ENCODE measurements around the gene DNAAF1.
"Not testable (repeated sequence)": the region's sequence is repeated elsewhere in the genome, so short reads cannot be mapped to it uniquely, and the experiment has no call there.

The DNAAF1 gene

DNA sequence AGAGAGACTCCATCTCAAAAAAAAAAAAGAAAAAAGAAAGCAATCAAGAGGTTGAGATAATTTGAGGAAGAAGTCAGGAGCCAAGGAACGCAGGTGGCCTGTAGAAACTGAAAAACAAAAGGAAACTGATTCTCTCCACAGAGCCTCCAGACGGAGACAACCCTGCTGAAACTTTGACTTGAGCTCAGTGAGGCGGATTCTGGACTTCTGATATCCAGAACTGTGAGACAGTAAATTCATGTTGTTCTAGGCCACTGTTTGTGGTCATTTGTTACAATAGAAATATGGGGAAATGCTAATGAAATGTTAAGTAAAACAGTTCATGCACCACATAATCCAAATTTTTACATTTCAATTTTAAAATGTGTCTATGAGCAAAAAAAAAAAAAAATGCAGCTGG is 33.6 kb upstream of the DNAAF1 start:
- Histone ChIP-seq H3K9me3 (ENCODE audit: insufficient read depth, low read depth, low read length) (no peaks in the 10 kb centered on the region), H3K9ac (ENCODE audit: low read depth, low read length) (no peak overlapping the region), H3K4me3 (ENCODE audit: low read length) (no peak overlapping the region), H3K27me3 (ENCODE audit: insufficient read depth, low read length) (no peaks in the 10 kb centered on the region), H3K27ac (ENCODE audit: low read length) (no peak overlapping the region), H3K36me3 (ENCODE audit: insufficient read depth, low read depth, low read length) (no peaks in the 10 kb centered on the region), H3K4me1 (ENCODE audit: insufficient read depth, low read length) (peaks cover 6% of the 10 kb centered on the region; the same call in 1 of the 2 replicates)

DNA sequence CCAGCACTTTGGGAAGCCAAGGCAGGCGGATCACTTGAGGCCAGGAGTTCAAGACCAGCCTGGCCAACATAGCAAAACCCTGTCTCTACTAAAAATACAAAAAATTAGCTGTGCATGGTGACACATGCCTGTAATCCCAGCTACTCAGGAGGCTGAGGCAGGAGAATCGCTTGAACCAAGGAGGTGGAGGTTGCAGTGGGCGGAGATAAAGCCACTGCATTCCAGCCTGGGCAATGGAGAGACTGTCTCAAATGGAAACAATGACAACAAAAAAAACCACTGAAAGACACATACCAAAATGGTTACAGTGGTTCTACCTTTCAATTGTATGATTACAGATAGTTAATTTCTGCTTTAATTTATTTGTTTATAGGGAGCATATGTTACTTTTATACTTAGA is 33.2 kb upstream of the DNAAF1 start:
- H3K4me3 ChIP-seq (ENCODE audit: low read length); H3K4me1 ChIP-seq (ENCODE audit: insufficient read depth, low read length); H3K36me3 ChIP-seq (ENCODE audit: insufficient read depth, low read depth, low read length); H3K9me3 ChIP-seq (ENCODE audit: insufficient read depth, low read depth, low read length); H3K27ac ChIP-seq (ENCODE audit: low read length); H3K9ac ChIP-seq (ENCODE audit: low read depth, low read length); H3K27me3 ChIP-seq (ENCODE audit: insufficient read depth, low read length): not testable (repeated sequence)

DNA sequence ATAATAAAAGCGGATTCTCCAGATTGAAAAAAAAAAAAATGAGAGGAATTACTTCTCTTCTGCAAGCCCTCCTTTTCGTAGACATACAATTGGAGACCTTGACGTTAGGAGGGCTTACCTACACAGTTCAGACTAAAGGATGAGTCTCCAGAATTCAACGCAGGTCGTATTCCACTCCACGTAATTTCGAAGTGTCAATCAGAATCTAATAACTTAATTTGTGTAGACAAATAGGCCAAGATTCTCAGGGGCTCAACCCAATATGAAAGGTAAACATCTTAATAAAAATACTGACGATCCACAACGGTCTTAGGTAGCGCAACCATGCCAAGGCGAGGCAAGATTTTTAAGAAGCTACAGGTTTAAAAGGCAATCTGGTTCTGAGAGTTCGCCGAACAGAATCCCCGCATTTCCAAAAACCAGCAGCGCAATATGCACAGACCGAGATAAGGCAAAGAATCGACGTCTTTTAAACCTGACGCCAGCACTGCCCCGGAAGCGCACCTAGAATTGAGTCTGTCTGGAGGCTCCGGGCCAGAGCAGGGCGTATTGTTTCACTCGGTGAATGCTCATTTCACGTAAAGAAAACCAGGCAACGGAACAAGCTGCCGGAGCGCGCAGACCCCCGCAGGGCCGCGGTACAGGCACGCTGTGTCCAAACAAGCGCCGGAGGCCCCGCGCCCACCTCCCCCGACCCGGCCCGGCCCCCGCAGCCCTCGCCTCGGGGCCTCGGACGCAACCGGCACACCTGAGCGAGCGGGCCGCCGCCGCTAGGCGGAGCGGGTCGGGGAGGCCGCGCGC is 29.0 kb upstream of the DNAAF1 start:
- no peak overlapping the region for H3K27ac ChIP-seq (ENCODE audit: low read length)
- H3K36me3 ChIP-seq (ENCODE audit: insufficient read depth, low read depth, low read length): no peaks in the 10 kb centered on the region
- peak overlapping the region; percentile 98 for H3K4me3 ChIP-seq (ENCODE audit: low read length)
- no peaks in the 10 kb centered on the region for H3K9me3 ChIP-seq (ENCODE audit: insufficient read depth, low read depth, low read length)
- peaks cover 10% of the 10 kb centered on the region; the same call in 1 of the 2 replicates for H3K4me1 ChIP-seq (ENCODE audit: insufficient read depth, low read length)
- H3K9ac ChIP-seq (ENCODE audit: low read depth, low read length): peak overlapping the region; percentile 98
- no peaks in the 10 kb centered on the region for H3K27me3 ChIP-seq (ENCODE audit: insufficient read depth, low read length)

GRCh38 chr16:84116720-84117493 is 28.2 kb upstream of the DNAAF1 start, which contains the start of gene MBTPS1:
MBTPS1 (minus strand) TSS chr16:84116942; CDS start chr16:84101783, 15,159 bp downstream.
- Histone ChIP-seq H3K4me3 (ENCODE audit: low read length) (peak within 1 kb of the TSS; percentile 98), H3K36me3 (ENCODE audit: insufficient read depth, low read depth, low read length) (0 out of 2 replicates have a peak, but pooled peaks cover 4% of the 10 kb centered on the region), H3K9me3 (ENCODE audit: insufficient read depth, low read depth, low read length) (no peaks in the 10 kb centered on the region), H3K4me1 (ENCODE audit: insufficient read depth, low read length) (peaks cover 10% of the 10 kb centered on the region; the same call in 1 of the 2 replicates), H3K27ac (ENCODE audit: low read length) (no peak within 1 kb of the TSS), H3K27me3 (ENCODE audit: insufficient read depth, low read length) (no peaks in the 10 kb centered on the region), H3K9ac (ENCODE audit: low read depth, low read length) (peak within 1 kb of the TSS; percentile 98)

DNA sequence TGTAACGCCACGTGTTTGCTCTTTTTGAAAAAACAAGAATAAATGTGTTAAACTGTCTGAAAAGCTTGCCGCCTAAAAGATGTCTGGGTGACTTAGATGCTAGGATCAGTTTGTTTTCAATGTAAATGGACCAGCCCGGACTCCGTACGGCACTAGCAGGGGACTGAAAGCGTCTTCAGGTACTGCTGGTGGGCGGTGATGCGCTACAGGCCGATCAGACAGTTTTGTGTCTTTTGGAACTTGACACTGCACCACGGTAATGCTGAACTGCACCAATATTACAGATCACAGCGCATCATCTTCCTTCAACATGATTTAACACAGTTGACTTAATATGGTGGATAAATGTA is 27.6 kb upstream of the DNAAF1 start:
- Histone ChIP-seq H3K27me3 (ENCODE audit: insufficient read depth, low read length) (no peaks in the 10 kb centered on the region), H3K4me1 (ENCODE audit: insufficient read depth, low read length) (peaks cover 10% of the 10 kb centered on the region; the same call in 1 of the 2 replicates), H3K9me3 (ENCODE audit: insufficient read depth, low read depth, low read length) (no peaks in the 10 kb centered on the region), H3K9ac (ENCODE audit: low read depth, low read length) (peak overlapping the region; percentile 94), H3K4me3 (ENCODE audit: low read length) (peak overlapping the region; percentile 98), H3K36me3 (ENCODE audit: insufficient read depth, low read depth, low read length) (0 out of 2 replicates have a peak, but pooled peaks cover 7% of the 10 kb centered on the region), H3K27ac (ENCODE audit: low read length) (no peak overlapping the region)

- H3K27ac ChIP-seq (ENCODE audit: low read length); H3K27me3 ChIP-seq (ENCODE audit: insufficient read depth, low read length); H3K9me3 ChIP-seq (ENCODE audit: insufficient read depth, low read depth, low read length); H3K4me3 ChIP-seq (ENCODE audit: low read length); H3K9ac ChIP-seq (ENCODE audit: low read depth, low read length): not testable (repeated sequence)
- peaks cover 15% of the 10 kb centered on the region for H3K36me3 ChIP-seq (ENCODE audit: insufficient read depth, low read depth, low read length)
- H3K4me1 ChIP-seq (ENCODE audit: insufficient read depth, low read length): peaks cover 10% of the 10 kb centered on the region; the same call in 1 of the 2 replicates
Observed at GRCh38 chr16:84118315-84118714, 26.8 kb upstream of the DNAAF1 start.

- no peak overlapping the region for H3K4me3 ChIP-seq (ENCODE audit: low read length)
Observed at GRCh38 chr16:84119368-84119767, 25.7 kb upstream of the DNAAF1 start.

GRCh38 chr16:84120023-84120422 is 25.1 kb upstream of the DNAAF1 start:
- Histone ChIP-seq H3K9me3 (ENCODE audit: insufficient read depth, low read depth, low read length) (no peaks in the 10 kb centered on the region), H3K27ac (ENCODE audit: low read length) (no peak overlapping the region), H3K9ac (ENCODE audit: low read depth, low read length) (no peak overlapping the region), H3K4me3 (ENCODE audit: low read length) (no peak overlapping the region), H3K27me3 (ENCODE audit: insufficient read depth, low read length) (no peaks in the 10 kb centered on the region), H3K4me1 (ENCODE audit: insufficient read depth, low read length) (peaks cover 10% of the 10 kb centered on the region; the same call in 1 of the 2 replicates), H3K36me3 (ENCODE audit: insufficient read depth, low read depth, low read length) (peaks cover 29% of the 10 kb centered on the region)

More at GRCh38 chr16:84119368-84119767, 25.7 kb upstream of the DNAAF1 start:
- Histone ChIP-seq H3K27ac (ENCODE audit: low read length) (no peak overlapping the region), H3K9ac (ENCODE audit: low read depth, low read length) (no peak overlapping the region), H3K27me3 (ENCODE audit: insufficient read depth, low read length) (no peaks in the 10 kb centered on the region), H3K9me3 (ENCODE audit: insufficient read depth, low read depth, low read length) (no peaks in the 10 kb centered on the region), H3K36me3 (ENCODE audit: insufficient read depth, low read depth, low read length) (peaks cover 26% of the 10 kb centered on the region), H3K4me1 (ENCODE audit: insufficient read depth, low read length) (peaks cover 10% of the 10 kb centered on the region; the same call in 1 of the 2 replicates)

GRCh38 chr16:84121007-84121406 is 24.1 kb upstream of the DNAAF1 start:
- H3K36me3 ChIP-seq (ENCODE audit: insufficient read depth, low read depth, low read length): peaks cover 29% of the 10 kb centered on the region
- H3K4me3 ChIP-seq (ENCODE audit: low read length): no peak overlapping the region
- no peak overlapping the region for H3K9ac ChIP-seq (ENCODE audit: low read depth, low read length)
- no peak overlapping the region for H3K27ac ChIP-seq (ENCODE audit: low read length)
- H3K4me1 ChIP-seq (ENCODE audit: insufficient read depth, low read length): peaks cover 4% of the 10 kb centered on the region; the same call in 1 of the 2 replicates
- H3K27me3 ChIP-seq (ENCODE audit: insufficient read depth, low read length): no peaks in the 10 kb centered on the region
- H3K9me3 ChIP-seq (ENCODE audit: insufficient read depth, low read depth, low read length): no peaks in the 10 kb centered on the region

DNA sequence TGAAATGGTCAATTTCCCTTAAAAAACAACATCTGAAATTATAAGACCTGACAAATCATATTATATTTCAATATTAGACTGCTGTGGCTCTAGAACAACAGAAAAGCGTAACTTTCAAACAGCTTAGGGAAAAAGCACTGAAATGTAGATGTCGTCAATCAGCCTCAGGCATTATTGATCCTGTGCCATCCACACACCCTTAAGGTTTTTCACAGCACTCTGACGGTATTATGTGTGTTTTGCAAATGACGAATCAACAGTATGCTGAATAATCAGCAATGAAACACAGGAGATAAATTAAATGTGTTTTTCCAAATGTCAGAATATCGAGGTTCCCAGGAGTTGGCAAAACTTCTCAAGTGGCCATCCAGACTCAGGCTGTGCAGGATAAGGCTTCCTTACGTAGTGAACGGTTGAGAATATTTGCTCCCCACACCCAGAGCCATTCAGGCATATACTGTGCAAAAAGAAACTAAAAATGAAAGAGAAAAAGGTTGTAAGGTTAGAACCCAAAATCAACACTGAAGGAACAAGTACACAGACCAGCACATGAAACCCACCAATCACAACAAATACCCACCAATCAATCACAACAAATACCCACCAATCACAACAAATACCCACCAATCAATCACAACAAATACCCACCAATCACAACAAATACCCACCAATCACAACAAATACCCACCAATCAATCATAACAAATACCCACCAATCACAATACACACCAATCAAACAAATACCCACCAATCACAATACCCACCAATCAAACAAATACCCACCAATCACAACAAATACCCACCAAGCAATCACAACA is 20.6 kb upstream of the DNAAF1 start:
- Histone ChIP-seq H3K4me1 (ENCODE audit: insufficient read depth, low read length) (no peaks in the 10 kb centered on the region), H3K27ac (ENCODE audit: low read length) (no peak overlapping the region), H3K36me3 (ENCODE audit: insufficient read depth, low read depth, low read length) (peaks cover 58% of the 10 kb centered on the region), H3K4me3 (ENCODE audit: low read length) (no peak overlapping the region), H3K9ac (ENCODE audit: low read depth, low read length) (no peak overlapping the region), H3K9me3 (ENCODE audit: insufficient read depth, low read depth, low read length) (no peaks in the 10 kb centered on the region), H3K27me3 (ENCODE audit: insufficient read depth, low read length) (no peaks in the 10 kb centered on the region)

- peaks cover 42% of the 10 kb centered on the region for H3K36me3 ChIP-seq (ENCODE audit: insufficient read depth, low read depth, low read length)
- H3K27ac ChIP-seq (ENCODE audit: low read length): no peak overlapping the region
- no peaks in the 10 kb centered on the region for H3K9me3 ChIP-seq (ENCODE audit: insufficient read depth, low read depth, low read length)
- no peak overlapping the region for H3K9ac ChIP-seq (ENCODE audit: low read depth, low read length)
- H3K4me3 ChIP-seq (ENCODE audit: low read length): no peak overlapping the region
- no peaks in the 10 kb centered on the region for H3K4me1 ChIP-seq (ENCODE audit: insufficient read depth, low read length)
- H3K27me3 ChIP-seq (ENCODE audit: insufficient read depth, low read length): no peaks in the 10 kb centered on the region
Observed at GRCh38 chr16:84131117-84131516, 14.0 kb upstream of the DNAAF1 start.

Data from iPS-20b (cell line).